ENCODE measurements around the gene TNFSF8.

DNA sequence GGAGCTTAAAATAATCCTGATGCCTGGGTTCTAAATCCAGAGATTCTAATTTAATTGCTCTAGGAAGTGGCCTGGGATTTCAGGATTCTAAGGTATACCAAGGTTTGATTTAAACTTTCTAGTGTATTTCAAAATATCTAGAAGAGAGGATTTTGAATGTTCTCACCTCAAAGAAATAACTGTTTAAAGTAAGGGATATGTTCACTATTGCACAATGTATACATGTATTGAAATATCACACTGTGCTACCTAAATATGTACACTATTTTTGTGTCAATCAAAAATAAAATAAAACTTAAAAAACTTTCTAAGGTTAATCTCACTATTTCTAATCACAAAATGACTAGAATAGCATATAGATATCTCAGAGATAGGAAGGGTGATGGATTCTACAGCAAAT lies 34.0 kb downstream of the TNFSF8 start:
- TF ChIP-seq, protein P1, sequence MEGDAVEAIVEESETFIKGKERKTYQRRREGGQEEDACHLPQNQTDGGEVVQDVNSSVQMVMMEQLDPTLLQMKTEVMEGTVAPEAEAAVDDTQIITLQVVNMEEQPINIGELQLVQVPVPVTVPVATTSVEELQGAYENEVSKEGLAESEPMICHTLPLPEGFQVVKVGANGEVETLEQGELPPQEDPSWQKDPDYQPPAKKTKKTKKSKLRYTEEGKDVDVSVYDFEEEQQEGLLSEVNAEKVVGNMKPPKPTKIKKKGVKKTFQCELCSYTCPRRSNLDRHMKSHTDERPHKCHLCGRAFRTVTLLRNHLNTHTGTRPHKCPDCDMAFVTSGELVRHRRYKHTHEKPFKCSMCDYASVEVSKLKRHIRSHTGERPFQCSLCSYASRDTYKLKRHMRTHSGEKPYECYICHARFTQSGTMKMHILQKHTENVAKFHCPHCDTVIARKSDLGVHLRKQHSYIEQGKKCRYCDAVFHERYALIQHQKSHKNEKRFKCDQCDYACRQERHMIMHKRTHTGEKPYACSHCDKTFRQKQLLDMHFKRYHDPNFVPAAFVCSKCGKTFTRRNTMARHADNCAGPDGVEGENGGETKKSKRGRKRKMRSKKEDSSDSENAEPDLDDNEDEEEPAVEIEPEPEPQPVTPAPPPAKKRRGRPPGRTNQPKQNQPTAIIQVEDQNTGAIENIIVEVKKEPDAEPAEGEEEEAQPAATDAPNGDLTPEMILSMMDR (IDR thresholded peaks at IDR 0.05; ENCODE audit: borderline replicate concordance, extremely low read depth, low read length, poor library complexity, severe bottlenecking), result no peak
- no peak for TF ChIP-seq EZH2 (IDR thresholded peaks at IDR 0.05; ENCODE audit: borderline replicate concordance, low read depth, low read length, severe bottlenecking)

Data from DND-41 (cell line).